HepG2 (cell line): Measurements from ENCODE around the gene PACSIN1. TPM values are rescaled to one million over a fixed set of nuclear protein-coding genes. Genes with fewer than 3 reads are reported as not detected.
A peak's percentile ranks its signal among the peaks of the same experiment; 100 is the strongest.

Experiments used
- ATAC-seq: fragments of 200-7000 bp; cut with Tn5 transposase; 3 replicates; pipeline ENCODE4 v1.9.1; 2020; ENCODE audit warnings: mild to moderate bottlenecking, moderate library complexity
- BruUV-seq: library from RNA; stranded (reverse); fragments of 400-500 nt; replicated peaks from 2 replicates; lab custom pipeline; 2021; lab: Mats Ljungman, UMichigan
- CTCF ChIA-PET: fragments of 300-600 bp; formaldehyde crosslinking; extraction: SDS; loops from one replicate; lab custom pipeline; 2021; ENCODE audit warnings: low total read pairs, inconsistent platforms, low intra/inter-chr PET ratio; lab: Yijun Ruan, JAX
- POLR2A ChIA-PET: fragments of 350-600 bp; sonication (Branson Sonifier 250); formaldehyde crosslinking; loops from one replicate; lab custom pipeline; 2020; ENCODE audit warnings: antibody characterized with exemption, inconsistent platforms; lab: Yijun Ruan, JAX
- DNase-seq: peaks from one replicate; pipeline ENCODE4 v3.0.0-alpha.2; 2015; ENCODE audit warnings: low spot score
- FAIRE-seq: peaks from 3 replicates; lab custom pipeline; 2011; peaks lifted over from hg19 to GRCh38; lab: Jason Lieb, UNC
- H2AFZ ChIP-seq: one replicate; pipeline ENCODE4 v1.6.1; 2011; ENCODE audit warnings: low read length, inconsistent platforms
- H3K27ac ChIP-seq: fragments of 300-600 bp; 3 replicates; pipeline ENCODE4 v1.8.0; 2011; ENCODE audit warnings: mixed run types, mild to moderate bottlenecking, mixed read lengths, low read length, inconsistent platforms; ENCODE audit not compliant: insufficient read depth; ENCODE audit errors: extremely low read length
- H3K27me3 ChIP-seq, 2 experiments: fragments of 200-600 bp in 1 of 2; 2 replicates in 1 of 2; 3 replicates in 1 of 2; pipeline versions ENCODE4 v1.6.0 to v1.8.0; 2011; ENCODE audit warnings: low read length in 2 of 2, mild to moderate bottlenecking in 2 of 2, moderate library complexity in 2 of 2, inconsistent platforms in 1 of 2; ENCODE audit not compliant: insufficient read depth in 2 of 2, control insufficient read depth in 1 of 2
- H3K36me3 ChIP-seq, 2 experiments: fragments of 200-600 bp in 1 of 2; replicated peaks in 1 of 2; 2 replicates in 1 of 2; 3 replicates in 1 of 2; pipeline versions ENCODE4 v1.5.1 to v1.8.0; 2011; ENCODE audit warnings: low read length in 2 of 2, inconsistent platforms in 1 of 2; ENCODE audit not compliant: insufficient read depth in 2 of 2, control insufficient read depth in 1 of 2
- H3K4me1 ChIP-seq: 2 replicates; pipeline ENCODE4 v1.5.1; 2012; ENCODE audit warnings: low read length, inconsistent platforms; ENCODE audit not compliant: insufficient read depth
- H3K4me2 ChIP-seq: 2 replicates; pipeline ENCODE4 v1.6.0; 2011; ENCODE audit warnings: low read depth, low read length, inconsistent platforms
- H3K4me3 ChIP-seq, 3 experiments: fragments of 200-600 bp in 1 of 3; sonication (generic), shearing (Covaris generic) in 1 of 3; replicated peaks in 1 of 3; 2 replicates each; pipeline ENCODE4 v1.5.1; 2011 to 2016; ENCODE audit warnings: low read length in 3 of 3, inconsistent platforms in 2 of 3, low read depth in 2 of 3, mild to moderate bottlenecking in 2 of 3, control low read depth in 1 of 3, mixed read lengths in 1 of 3; ENCODE audit not compliant: insufficient read depth in 1 of 3
- H3K79me2 ChIP-seq: one replicate; pipeline ENCODE4 v1.6.1; 2011; ENCODE audit warnings: low read length, inconsistent platforms; ENCODE audit not compliant: insufficient read depth
- H3K9ac ChIP-seq: 2 replicates; pipeline ENCODE4 v1.6.0; 2011; ENCODE audit warnings: mild to moderate bottlenecking, low read depth, low read length, inconsistent platforms; ENCODE audit not compliant: insufficient read depth
- H3K9me3 ChIP-seq: 2 replicates; pipeline ENCODE4 v1.5.1; 2012; ENCODE audit warnings: mild to moderate bottlenecking, low read length
- H4K20me1 ChIP-seq: 2 replicates; pipeline ENCODE4 v1.6.0; 2011; ENCODE audit warnings: inconsistent platforms, mild to moderate bottlenecking, low read length, moderate library complexity; ENCODE audit not compliant: insufficient read depth
- BCL6 ChIP-seq: IDR thresholded peaks from 2 replicates; pipeline ENCODE4 v1.6.1; 2016; ENCODE audit warnings: missing genetic modification reagents, missing compliant biosample characterization
- CREB1 ChIP-seq, 2 experiments: fragments of 450-650 bp in 1 of 2; IDR thresholded peaks; 2 replicates each; pipeline ENCODE4 v1.6.1; 2016 to 2017; ENCODE audit warnings: control low read depth in 1 of 2, mild to moderate bottlenecking in 1 of 2, missing compliant biosample characterization in 1 of 2, missing genetic modification characterization in 1 of 2
- FOXA1 ChIP-seq, 2 experiments: fragments of 450-650 bp in 1 of 2; sonication (generic) in 1 of 2; formaldehyde crosslinking in 1 of 2; IDR thresholded peaks; 2 replicates each; pipeline versions ENCODE4 v1.4.0 to v1.6.1; 2016 to 2020; ENCODE audit warnings: missing genetic modification reagents in 1 of 2
- HOXA7 ChIP-seq: sonication (generic); formaldehyde crosslinking; IDR thresholded peaks from 2 replicates; pipeline ENCODE4 v1.8.1; 2022; ENCODE audit warnings: mild to moderate bottlenecking, missing genetic modification reagents, moderate library complexity
- ISL2 ChIP-seq: sonication (generic); formaldehyde crosslinking; IDR thresholded peaks from 2 replicates; pipeline ENCODE4 v1.5.0; 2020; ENCODE audit warnings: missing genetic modification reagents
- SSRP1 ChIP-seq: IDR thresholded peaks from 2 replicates; pipeline ENCODE4 v1.6.1; 2016; ENCODE audit warnings: control low read depth
- STAT5B ChIP-seq: sonication (generic); formaldehyde crosslinking; IDR thresholded peaks from 2 replicates; pipeline ENCODE4 v1.4.0; 2020; ENCODE audit warnings: missing genetic modification reagents
- TEAD3 ChIP-seq: optimal IDR thresholded peaks from 2 replicates; pipeline ENCODE3; 2016; ENCODE audit warnings: borderline replicate concordance
- YEATS2 ChIP-seq: sonication (generic); formaldehyde crosslinking; IDR thresholded peaks from 2 replicates; pipeline ENCODE4 v1.4.0; 2020; ENCODE audit warnings: missing genetic modification reagents, borderline replicate concordance
- ZNF652 ChIP-seq: IDR thresholded peaks from 2 replicates; pipeline ENCODE4 v1.6.1; 2016; ENCODE audit warnings: low read depth, borderline replicate concordance
- ZNF7 ChIP-seq: IDR thresholded peaks from 2 replicates; pipeline ENCODE4 v1.6.1; 2016; ENCODE audit warnings: missing biosample characterization, missing genetic modification reagents
- WGBS: methylation state at CpG from one replicate; pipeline ENCODE4 v1.1.6; 2017; ENCODE audit warnings: low lambda C conversion rate; 5-methylcytosine and 5-hydroxymethylcytosine counted together
- in situ Hi-C: cut with HindIII; loops from 2 replicates; pipeline ENCODE4 v1.10.0; 2017; ENCODE audit warnings: low pct_unique_long_range_greater_than_20kb; ENCODE audit not compliant: extremely low pct_ligation_motif_present
- intact Hi-C: fragments of 100-400 bp; cut with micrococcal nuclease; formaldehyde crosslinking; loops from one replicate; pipeline ENCODE4 v1.10.0; 2022; ENCODE audit not compliant: unreplicated experiment
- polyA plus RNA-seq, 8 experiments: library from polyadenylated mRNA; depleted of rRNA in 3 of 8; stranded (reverse) in 7 of 8; unstranded in 1 of 8; fragments of >200 nt; fragmentation: Illumina TruSeq in 4 of 8; extraction: Trizol in 4 of 8; gene quantifications; 2 replicates each; pipeline versions ENCODE4 v1.2.1 to v1.2.3, GENCODE V29; 2011 to 2016; ENCODE audit warnings: low read depth in 4 of 8, missing spikeins in 1 of 8, mixed read lengths in 1 of 8; ENCODE audit not compliant: insufficient read depth in 1 of 8
- total RNA-seq, 5 experiments: library from RNA; depleted of rRNA; stranded (reverse); fragments of >200 nt; fragmentation: Illumina TruSeq; extraction: Trizol; gene quantifications; 2 replicates each; pipeline ENCODE4 v1.2.3, GENCODE V29; 2016; ENCODE audit warnings: low read depth in 1 of 5
- TF ChIP-seq, protein P1 (sequence below): sonication (generic); formaldehyde crosslinking; IDR thresholded peaks from 2 replicates; pipeline ENCODE4 v1.8.0; 2022; ENCODE audit warnings: mild to moderate bottlenecking, missing genetic modification reagents; ENCODE audit not compliant: insufficient replicate concordance
- TF ChIP-seq, protein P2 (sequence below): sonication (generic); formaldehyde crosslinking; IDR thresholded peaks from 2 replicates; pipeline ENCODE4 v1.5.0; 2020; ENCODE audit warnings: mild to moderate bottlenecking, missing genetic modification reagents, borderline replicate concordance

The PACSIN1 gene
- total and polyA plus RNA-seq, 2 of the 13 experiments (the other 11 are each of a cell fraction or from before 2014, with no cell fraction given): not detected

DNA sequence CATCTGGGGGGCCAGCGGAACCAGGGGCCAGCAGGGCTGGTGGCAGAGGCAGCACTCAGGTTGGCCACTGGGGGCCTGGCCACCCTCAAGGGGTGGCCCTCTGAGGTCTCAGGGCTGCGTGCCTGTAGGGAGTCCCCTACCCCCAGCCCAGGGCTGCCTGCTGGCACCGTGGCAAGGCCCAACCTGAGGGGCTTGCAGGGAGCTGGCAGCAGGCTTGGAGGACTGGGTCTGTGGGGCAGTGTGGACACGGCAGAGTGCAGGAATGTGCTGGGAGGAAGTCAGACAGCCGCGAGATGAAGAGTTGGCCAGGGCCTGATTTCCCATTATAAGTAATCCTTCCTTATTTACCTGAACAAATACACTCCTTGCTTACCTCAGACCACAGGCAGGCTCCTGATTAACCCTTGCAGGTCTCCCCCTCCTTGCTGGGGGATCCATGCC, 90.2 kb downstream of the PACSIN1 start, which contains the start of gene SPDEF:
TSS of gene SPDEF (minus strand) at position 299 of the 441 bp plus-strand sequence. CDS start 11,874 bp downstream, outside the sequence.
- WGBS: 20% methylated on average over 6 of the region's 6 CpGs
- ATAC-seq (peak; percentile 48), FAIRE-seq (no peak), DNase-seq (peak; percentile 22)
- Histone ChIP-seq H3K36me3 (no peaks in the 10 kb centered on the region), H4K20me1 (no peaks in the 10 kb centered on the region), H2AFZ (no peak within 1 kb of the TSS), H3K9ac (no peak within 1 kb of the TSS), H3K4me2 (0 out of 2 replicates have a peak within 1 kb of the TSS, but pooled peaks have one; percentile 10), H3K4me3 (no peak within 1 kb of the TSS), H3K79me2 (no peaks in the 10 kb centered on the region), H3K27me3 (peaks cover 26 to 64% of the 10 kb centered on the region in 2 experiments), H3K9me3 (no peaks in the 10 kb centered on the region), H3K4me1 (peaks cover 29% of the 10 kb centered on the region), H3K27ac (no peak within 1 kb of the TSS)
- no TSS peak for BruUV-seq
- POLR2A ChIA-PET: no interaction called here
- intact Hi-C loops (no loop called here), in situ Hi-C loops (no loop called here)
- TF ChIP-seq ZNF652 (CRISPR knock-in tag) (peak; percentile 85), STAT5B (CRISPR knock-in tag) (no peak), FOXA1 (IDR thresholded peaks at IDR 0.05) (no peak), FOXA1 (CRISPR knock-in tag; IDR thresholded peaks at IDR 0.05) (peak; percentile 18; the same call in 1 of the 2 replicates)
- CTCF ChIA-PET: no interaction called here

DNA sequence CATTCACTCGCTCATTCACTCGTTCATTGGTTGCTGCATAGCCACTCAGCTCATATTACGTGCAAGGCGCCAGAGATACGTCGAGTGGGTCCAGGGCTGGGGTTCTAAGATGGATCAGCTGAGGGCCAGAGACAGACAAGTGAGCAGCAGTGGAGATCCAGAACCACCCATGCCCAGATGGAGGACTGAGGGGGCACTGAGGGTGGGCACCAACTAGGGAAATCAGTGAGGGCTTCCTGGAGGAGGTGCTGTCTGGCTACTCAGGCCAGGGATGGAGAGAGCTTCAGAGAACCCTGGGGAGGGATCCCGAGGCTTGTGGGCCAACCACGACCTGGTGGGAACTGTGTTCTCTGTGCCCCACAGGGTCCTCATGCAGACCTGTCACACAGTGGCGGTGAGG, 90.6 kb downstream of the PACSIN1 start:
- ChIA-PET CTCF (no interaction called here), POLR2A (no interaction called here)
- Histone ChIP-seq H3K4me2 (0 out of 2 replicates have a peak overlapping the region, but pooled peaks have one; percentile 10), H3K4me3 (no peak overlapping the region), H3K36me3 (no peaks in the 10 kb centered on the region), H3K9ac (no peak overlapping the region), H2AFZ (no peak overlapping the region), H3K4me1 (peaks cover 33% of the 10 kb centered on the region), H3K9me3 (no peaks in the 10 kb centered on the region), H3K79me2 (no peaks in the 10 kb centered on the region), H3K27ac (no peak overlapping the region), H3K27me3 (peaks cover 24 to 64% of the 10 kb centered on the region in 2 experiments), H4K20me1 (no peaks in the 10 kb centered on the region)
- no peak for DNase-seq
- no TSS peak for BruUV-seq
- FAIRE-seq: no peak
- intact Hi-C loops (no loop called here), in situ Hi-C loops (no loop called here)
- ATAC-seq: no peak
- WGBS: 38% methylated on average over 6 of the region's 9 CpGs
- TF ChIP-seq HOXA7 (CRISPR knock-in tag) (no peak), TEAD3 (CRISPR knock-in tag) (no peak), SSRP1 (CRISPR knock-in tag) (no peak), ZNF7 (CRISPR knock-in tag) (no peak), CREB1 (IDR thresholded peaks at IDR 0.05) (no peak), CREB1 (CRISPR knock-in tag; IDR thresholded peaks at IDR 0.05) (no peak), BCL6 (no peak), YEATS2 (CRISPR knock-in tag) (no peak), ISL2 (CRISPR knock-in tag) (no peak)
- TF ChIP-seq, protein P1, sequence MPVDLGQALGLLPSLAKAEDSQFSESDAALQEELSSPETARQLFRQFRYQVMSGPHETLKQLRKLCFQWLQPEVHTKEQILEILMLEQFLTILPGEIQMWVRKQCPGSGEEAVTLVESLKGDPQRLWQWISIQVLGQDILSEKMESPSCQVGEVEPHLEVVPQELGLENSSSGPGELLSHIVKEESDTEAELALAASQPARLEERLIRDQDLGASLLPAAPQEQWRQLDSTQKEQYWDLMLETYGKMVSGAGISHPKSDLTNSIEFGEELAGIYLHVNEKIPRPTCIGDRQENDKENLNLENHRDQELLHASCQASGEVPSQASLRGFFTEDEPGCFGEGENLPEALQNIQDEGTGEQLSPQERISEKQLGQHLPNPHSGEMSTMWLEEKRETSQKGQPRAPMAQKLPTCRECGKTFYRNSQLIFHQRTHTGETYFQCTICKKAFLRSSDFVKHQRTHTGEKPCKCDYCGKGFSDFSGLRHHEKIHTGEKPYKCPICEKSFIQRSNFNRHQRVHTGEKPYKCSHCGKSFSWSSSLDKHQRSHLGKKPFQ (CRISPR knock-in tag): no peak
- TF ChIP-seq, protein P2, sequence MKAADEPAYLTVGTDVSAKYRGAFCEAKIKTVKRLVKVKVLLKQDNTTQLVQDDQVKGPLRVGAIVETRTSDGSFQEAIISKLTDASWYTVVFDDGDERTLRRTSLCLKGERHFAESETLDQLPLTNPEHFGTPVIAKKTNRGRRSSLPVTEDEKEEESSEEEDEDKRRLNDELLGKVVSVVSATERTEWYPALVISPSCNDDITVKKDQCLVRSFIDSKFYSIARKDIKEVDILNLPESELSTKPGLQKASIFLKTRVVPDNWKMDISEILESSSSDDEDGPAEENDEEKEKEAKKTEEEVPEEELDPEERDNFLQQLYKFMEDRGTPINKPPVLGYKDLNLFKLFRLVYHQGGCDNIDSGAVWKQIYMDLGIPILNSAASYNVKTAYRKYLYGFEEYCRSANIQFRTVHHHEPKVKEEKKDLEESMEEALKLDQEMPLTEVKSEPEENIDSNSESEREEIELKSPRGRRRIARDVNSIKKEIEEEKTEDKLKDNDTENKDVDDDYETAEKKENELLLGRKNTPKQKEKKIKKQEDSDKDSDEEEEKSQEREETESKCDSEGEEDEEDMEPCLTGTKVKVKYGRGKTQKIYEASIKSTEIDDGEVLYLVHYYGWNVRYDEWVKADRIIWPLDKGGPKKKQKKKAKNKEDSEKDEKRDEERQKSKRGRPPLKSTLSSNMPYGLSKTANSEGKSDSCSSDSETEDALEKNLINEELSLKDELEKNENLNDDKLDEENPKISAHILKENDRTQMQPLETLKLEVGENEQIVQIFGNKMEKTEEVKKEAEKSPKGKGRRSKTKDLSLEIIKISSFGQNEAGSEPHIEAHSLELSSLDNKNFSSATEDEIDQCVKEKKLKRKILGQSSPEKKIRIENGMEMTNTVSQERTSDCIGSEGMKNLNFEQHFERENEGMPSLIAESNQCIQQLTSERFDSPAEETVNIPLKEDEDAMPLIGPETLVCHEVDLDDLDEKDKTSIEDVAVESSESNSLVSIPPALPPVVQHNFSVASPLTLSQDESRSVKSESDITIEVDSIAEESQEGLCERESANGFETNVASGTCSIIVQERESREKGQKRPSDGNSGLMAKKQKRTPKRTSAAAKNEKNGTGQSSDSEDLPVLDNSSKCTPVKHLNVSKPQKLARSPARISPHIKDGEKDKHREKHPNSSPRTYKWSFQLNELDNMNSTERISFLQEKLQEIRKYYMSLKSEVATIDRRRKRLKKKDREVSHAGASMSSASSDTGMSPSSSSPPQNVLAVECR (CRISPR knock-in tag): no peak
